Neuron (in vitro differentiated cells): ENCODE measurements around the gene ITGB7.

ENCODE experiments used
- H2AFZ ChIP-seq: one replicate; pipeline ENCODE4 v1.6.1; 2013; ENCODE audit warnings: low read depth, mild to moderate bottlenecking, inconsistent platforms, low read length, moderate library complexity
- H3K27me3 ChIP-seq: one replicate; pipeline ENCODE4 v1.6.1; 2013; ENCODE audit warnings: low read length; ENCODE audit not compliant: insufficient read depth
- H3K36me3 ChIP-seq: one replicate; pipeline ENCODE4 v1.6.1; 2013; ENCODE audit warnings: low read length; ENCODE audit not compliant: insufficient read depth
- H3K4me1 ChIP-seq: one replicate; pipeline ENCODE4 v1.6.1; 2013; ENCODE audit warnings: low read length; ENCODE audit not compliant: insufficient read depth
- H3K4me3 ChIP-seq: 2 replicates; pipeline ENCODE4 v1.5.1; 2013; ENCODE audit warnings: mild to moderate bottlenecking, low read length, moderate library complexity
- H3K9me3 ChIP-seq: one replicate; pipeline ENCODE4 v1.6.1; 2013; ENCODE audit warnings: low read length

Gene ITGB7

DNA sequence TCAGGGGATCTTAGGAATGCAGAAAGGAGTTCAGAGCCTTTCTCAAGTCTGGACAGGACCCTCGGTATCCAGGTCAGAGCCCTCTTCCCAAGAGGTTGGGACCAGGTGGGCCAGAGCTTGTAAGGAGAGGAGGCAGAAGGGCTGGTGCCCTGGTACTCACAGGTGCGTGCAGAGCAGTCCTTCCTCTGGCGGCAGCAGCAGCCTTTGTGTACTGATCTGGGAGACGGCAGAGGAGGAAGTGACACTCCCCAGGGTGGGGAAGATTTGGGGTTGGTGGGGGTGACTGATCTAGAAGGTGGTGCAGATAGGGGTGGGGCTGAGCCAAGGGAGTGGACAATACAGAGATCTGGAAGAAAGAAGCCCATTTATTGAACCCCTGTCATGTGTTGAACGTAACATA lies at the start of gene ITGB7:
Gene ITGB7 (minus strand): TSS at position 210 of the 400 bp plus-strand sequence. CDS start 6,808 bp downstream, outside the sequence.
- Histone ChIP-seq H3K27me3 (peaks cover 15% of the 10 kb centered on the region), H3K9me3 (no peaks in the 10 kb centered on the region), H2AFZ (no peak within 1 kb of the TSS), H3K36me3 (no peaks in the 10 kb centered on the region), H3K4me3 (no peak within 1 kb of the TSS), H3K4me1 (no peaks in the 10 kb centered on the region)

DNA sequence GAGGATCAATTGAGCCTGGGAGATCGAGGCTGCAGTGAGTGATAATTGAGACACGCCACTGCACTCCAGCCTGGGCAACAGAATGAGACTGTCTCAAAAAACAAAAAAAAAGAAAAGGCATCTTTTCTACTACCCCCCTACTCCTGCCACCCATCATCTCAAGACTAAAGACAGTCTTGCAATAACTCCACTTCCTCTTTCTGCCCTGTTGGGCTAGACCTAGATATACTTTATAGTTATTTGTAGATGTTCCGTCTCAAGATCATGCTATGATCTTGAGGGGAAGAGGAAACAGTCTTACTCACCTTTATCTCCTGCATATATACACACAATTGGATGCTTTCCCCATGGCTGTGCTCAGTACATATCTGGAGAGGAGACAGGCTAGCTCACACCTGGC lies 48.9 kb upstream of the ITGB7 start:
- no peak overlapping the region for H2AFZ ChIP-seq
- no peak overlapping the region for H3K4me3 ChIP-seq
- H3K27me3 ChIP-seq = no peaks in the 10 kb centered on the region
- no peaks in the 10 kb centered on the region for H3K9me3 ChIP-seq
- H3K36me3 ChIP-seq = peaks cover 15% of the 10 kb centered on the region
- peaks cover 14% of the 10 kb centered on the region for H3K4me1 ChIP-seq

GRCh38 chr12:53254816-53255545 lies 47.9 kb upstream of the ITGB7 start:
- Histone ChIP-seq H2AFZ (no peak overlapping the region), H3K4me3 (no peak overlapping the region), H3K27me3 (no peaks in the 10 kb centered on the region), H3K4me1 (peaks cover 15% of the 10 kb centered on the region), H3K9me3 (no peaks in the 10 kb centered on the region), H3K36me3 (peaks cover 15% of the 10 kb centered on the region)

DNA sequence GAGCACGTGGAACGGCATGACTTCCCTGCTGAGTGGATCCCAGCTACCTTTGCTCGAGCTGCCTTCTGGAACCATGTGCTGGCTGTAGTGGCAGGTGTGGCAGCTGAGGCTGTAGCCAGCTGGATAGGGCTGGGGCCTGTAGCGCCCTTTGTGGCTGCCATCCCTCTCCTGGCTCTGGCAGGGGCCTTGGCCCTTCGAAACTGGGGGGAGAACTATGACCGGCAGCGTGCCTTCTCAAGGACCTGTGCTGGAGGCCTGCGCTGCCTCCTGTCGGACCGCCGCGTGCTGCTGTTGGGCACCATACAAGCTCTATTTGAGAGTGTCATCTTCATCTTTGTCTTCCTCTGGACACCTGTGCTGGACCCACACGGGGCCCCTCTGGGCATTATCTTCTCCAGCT lies 46.2 kb upstream of the ITGB7 start:
- Histone ChIP-seq H3K4me3 (peak overlapping the region; percentile 65), H3K9me3 (no peaks in the 10 kb centered on the region), H3K27me3 (no peaks in the 10 kb centered on the region), H3K4me1 (peaks cover 15% of the 10 kb centered on the region), H2AFZ (no peak overlapping the region), H3K36me3 (peaks cover 15% of the 10 kb centered on the region)

GRCh38 chr12:53252349-53252916 lies 45.4 kb upstream of the ITGB7 start:
- peak overlapping the region; percentile 65 for H3K4me3 ChIP-seq
- no peaks in the 10 kb centered on the region for H3K27me3 ChIP-seq
- peak overlapping the region; percentile 81 for H2AFZ ChIP-seq
- H3K36me3 ChIP-seq = peaks cover 15% of the 10 kb centered on the region
- H3K4me1 ChIP-seq = peaks cover 15% of the 10 kb centered on the region
- no peaks in the 10 kb centered on the region for H3K9me3 ChIP-seq

GRCh38 chr12:53251477-53252348 lies 44.7 kb upstream of the ITGB7 start:
- H3K9me3 ChIP-seq = no peaks in the 10 kb centered on the region
- H3K27me3 ChIP-seq = no peaks in the 10 kb centered on the region
- peak overlapping the region; percentile 65 for H3K4me3 ChIP-seq
- peaks cover 15% of the 10 kb centered on the region for H3K36me3 ChIP-seq
- H3K4me1 ChIP-seq = peaks cover 15% of the 10 kb centered on the region
- peak overlapping the region; percentile 81 for H2AFZ ChIP-seq

GRCh38 chr12:53245286-53245685 lies 38.2 kb upstream of the ITGB7 start:
- Histone ChIP-seq H3K4me3 (no peak overlapping the region), H3K27me3 (peaks cover 4% of the 10 kb centered on the region), H3K4me1 (peaks cover 19% of the 10 kb centered on the region), H2AFZ (no peak overlapping the region), H3K9me3 (no peaks in the 10 kb centered on the region), H3K36me3 (no peaks in the 10 kb centered on the region)

GRCh38 chr12:53244337-53244736 lies 37.3 kb upstream of the ITGB7 start:
- Histone ChIP-seq H3K4me1 (peaks cover 19% of the 10 kb centered on the region), H3K36me3 (no peaks in the 10 kb centered on the region), H3K27me3 (peaks cover 4% of the 10 kb centered on the region), H3K9me3 (no peaks in the 10 kb centered on the region), H3K4me3 (no peak overlapping the region), H2AFZ (no peak overlapping the region)

DNA sequence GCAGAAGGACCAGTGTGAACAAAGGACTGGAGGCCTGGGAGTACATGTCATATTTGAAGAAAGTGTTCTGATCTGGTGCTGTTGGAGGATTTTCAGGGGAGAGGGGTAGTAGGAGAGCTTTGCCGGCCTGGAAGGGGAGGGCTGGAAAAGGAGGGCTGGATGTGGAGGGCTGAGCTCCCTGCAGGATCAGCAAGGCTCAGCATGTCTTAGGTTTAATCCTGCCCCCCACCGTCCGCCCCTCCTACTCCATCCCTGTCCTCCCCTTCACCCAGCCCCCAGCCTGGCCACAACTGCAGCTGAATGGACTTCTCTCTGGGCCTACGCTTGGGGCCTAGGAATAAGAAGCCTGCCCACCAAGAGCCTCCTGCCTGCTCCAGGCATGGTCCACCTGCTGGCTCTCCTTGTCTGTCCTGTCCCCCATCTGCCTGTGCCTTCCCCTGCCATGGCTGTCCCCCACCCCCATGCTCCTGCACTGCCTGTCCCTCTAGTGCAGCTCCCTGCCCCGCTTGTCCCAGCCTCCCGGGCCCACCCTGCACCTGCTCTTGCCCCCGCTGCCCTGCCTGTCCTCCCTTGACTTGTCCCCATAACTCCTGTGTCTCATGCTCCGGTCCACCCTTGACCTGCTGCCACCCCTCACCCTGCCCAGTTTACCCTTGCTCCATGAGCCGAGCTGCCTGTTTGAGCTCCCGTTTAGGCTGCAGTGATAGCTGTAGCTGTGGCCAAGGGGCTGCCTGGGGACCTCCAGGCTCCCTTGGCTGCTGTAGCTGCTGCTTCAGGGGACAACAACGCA lies 34.8 kb upstream of the ITGB7 start:
- Histone ChIP-seq H3K4me1 (peaks cover 19% of the 10 kb centered on the region), H2AFZ (no peak overlapping the region), H3K27me3 (peaks cover 7% of the 10 kb centered on the region), H3K9me3 (no peaks in the 10 kb centered on the region), H3K36me3 (no peaks in the 10 kb centered on the region), H3K4me3 (no peak overlapping the region)

GRCh38 chr12:53239643-53240258 lies 32.7 kb upstream of the ITGB7 start:
- Histone ChIP-seq H3K4me1 (peaks cover 18% of the 10 kb centered on the region), H3K36me3 (no peaks in the 10 kb centered on the region), H3K27me3 (peaks cover 20% of the 10 kb centered on the region), H3K4me3 (no peak overlapping the region), H2AFZ (no peak overlapping the region), H3K9me3 (no peaks in the 10 kb centered on the region)

GRCh38 chr12:53236443-53237111 lies 29.5 kb upstream of the ITGB7 start:
- H3K27me3 ChIP-seq = peaks cover 36% of the 10 kb centered on the region
- no peak overlapping the region for H2AFZ ChIP-seq
- peaks cover 26% of the 10 kb centered on the region for H3K4me1 ChIP-seq
- H3K9me3 ChIP-seq = no peaks in the 10 kb centered on the region
- no peaks in the 10 kb centered on the region for H3K36me3 ChIP-seq
- no peak overlapping the region for H3K4me3 ChIP-seq
